ENCODE results near the gene GPX5.
"Not testable (repeated sequence)": the region's sequence is repeated elsewhere in the genome, so short reads cannot be mapped to it uniquely, and the experiment has no call there.

Gene GPX5

DNA sequence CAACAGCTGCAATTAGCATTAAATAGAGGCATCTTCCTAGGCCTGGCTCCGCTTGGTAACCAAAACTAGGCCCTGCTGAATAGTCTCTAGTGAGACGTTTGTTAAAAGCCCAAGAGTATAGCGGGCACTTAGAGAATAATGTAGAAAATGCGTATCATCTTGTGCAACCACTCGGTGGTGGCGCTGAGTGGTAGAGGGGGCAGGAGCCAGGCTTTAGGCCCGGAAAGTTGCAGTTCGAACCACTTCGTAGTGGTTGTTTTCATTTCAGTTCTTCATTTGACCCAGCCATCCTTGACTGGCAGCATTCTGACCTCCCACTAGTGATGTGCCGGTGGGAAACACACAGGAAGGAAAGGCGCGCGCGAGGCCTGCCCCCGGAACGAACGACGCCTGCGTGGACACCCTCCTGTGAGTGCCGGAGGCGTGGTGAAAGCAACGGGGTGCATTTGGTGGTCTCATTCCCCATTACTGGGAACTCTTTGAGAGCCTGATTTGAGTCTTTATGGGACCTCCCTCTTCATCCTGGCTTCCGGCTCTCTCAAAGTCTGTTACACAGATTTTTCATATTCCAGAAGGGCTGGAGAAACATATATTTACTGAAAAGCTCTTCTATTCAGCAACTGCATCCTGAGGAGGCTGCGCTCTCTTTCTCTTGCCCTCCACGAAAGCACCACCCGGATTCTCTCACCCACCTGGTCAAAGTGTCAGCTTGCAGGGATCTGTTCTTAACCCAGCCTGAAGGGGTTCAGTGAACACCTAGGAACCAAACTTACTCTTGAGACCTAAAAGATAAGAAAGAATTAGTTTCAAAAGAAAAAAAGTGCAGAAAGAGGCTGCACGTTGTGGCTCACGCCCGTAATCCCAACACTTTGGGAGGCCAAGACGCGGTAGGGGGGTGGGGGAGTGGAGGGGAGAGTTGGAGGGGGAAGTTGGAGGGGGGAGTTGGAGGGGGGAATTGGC, 18.2 kb downstream of the GPX5 start:
- H3K27me3 ChIP-seq (ENCODE audit: control insufficient read depth, insufficient read depth, low read length) = no peaks in the 10 kb centered on the region
- peak overlapping the region; percentile 54 for H3K4me3 ChIP-seq (ENCODE audit: low read length)
- no peaks in the 10 kb centered on the region for H3K9me3 ChIP-seq (replicated peaks; ENCODE audit: low read length)
- no peaks in the 10 kb centered on the region for H3K4me1 ChIP-seq (ENCODE audit: control insufficient read depth, insufficient read depth, low read length)
- H3K4me2 ChIP-seq (ENCODE audit: low read length) = peak overlapping the region; percentile 56
- H3K9ac ChIP-seq (ENCODE audit: low read depth, low read length) = no peak overlapping the region
- no peaks in the 10 kb centered on the region for H3K36me3 ChIP-seq (ENCODE audit: insufficient read depth, low read length)

DNA sequence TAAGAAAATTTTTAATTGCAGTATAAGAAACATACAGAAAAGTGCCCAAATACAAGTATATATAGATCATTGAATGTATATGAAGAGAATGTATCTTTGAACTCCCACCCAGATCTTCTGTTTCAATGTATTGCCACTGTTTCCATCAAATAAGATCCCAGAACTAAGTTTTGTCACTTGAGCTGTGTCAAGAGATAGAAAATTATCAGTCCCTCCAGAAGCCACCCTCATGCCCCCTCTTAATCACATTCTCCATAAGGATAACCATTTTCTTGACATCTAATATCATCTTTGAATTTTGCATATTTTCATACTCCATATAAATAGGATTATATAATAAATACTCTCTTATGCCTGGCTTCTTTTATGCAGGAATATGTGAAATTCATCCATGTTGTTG, 20.3 kb downstream of the GPX5 start:
- Histone ChIP-seq H3K4me3 (ENCODE audit: low read length) (no peak overlapping the region), H3K4me1 (ENCODE audit: control insufficient read depth, insufficient read depth, low read length) (no peaks in the 10 kb centered on the region), H3K36me3 (ENCODE audit: insufficient read depth, low read length) (no peaks in the 10 kb centered on the region), H3K9ac (ENCODE audit: low read depth, low read length) (no peak overlapping the region), H3K9me3 (replicated peaks; ENCODE audit: low read length) (no peaks in the 10 kb centered on the region), H3K27me3 (ENCODE audit: control insufficient read depth, insufficient read depth, low read length) (no peaks in the 10 kb centered on the region), H3K4me2 (ENCODE audit: low read length) (no peak overlapping the region)

DNA sequence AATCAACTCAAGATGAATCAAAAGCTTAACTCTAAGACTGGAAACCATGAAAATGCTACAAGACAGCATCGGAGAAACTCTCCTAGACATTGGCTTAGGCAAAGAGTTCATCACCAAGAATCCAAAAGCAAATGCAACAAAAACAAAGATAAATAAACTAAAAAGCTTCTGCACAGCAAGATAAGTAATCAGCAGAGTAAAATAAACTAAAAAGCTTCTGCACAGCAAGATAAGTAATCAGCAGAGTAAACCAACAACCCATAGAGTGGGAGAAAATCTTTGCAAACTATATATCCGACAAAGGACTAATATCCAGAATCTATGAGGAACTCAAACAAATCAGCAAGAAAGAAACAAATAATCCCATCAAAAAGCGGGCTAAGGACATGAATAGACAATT, 21.3 kb downstream of the GPX5 start:
- not testable (repeated sequence) for H3K4me2 ChIP-seq (ENCODE audit: low read length); H3K27me3 ChIP-seq (ENCODE audit: control insufficient read depth, insufficient read depth, low read length); H3K4me1 ChIP-seq (ENCODE audit: control insufficient read depth, insufficient read depth, low read length); H3K9me3 ChIP-seq (replicated peaks; ENCODE audit: low read length); H3K4me3 ChIP-seq (ENCODE audit: low read length); H3K36me3 ChIP-seq (ENCODE audit: insufficient read depth, low read length); H3K9ac ChIP-seq (ENCODE audit: low read depth, low read length)

DNA sequence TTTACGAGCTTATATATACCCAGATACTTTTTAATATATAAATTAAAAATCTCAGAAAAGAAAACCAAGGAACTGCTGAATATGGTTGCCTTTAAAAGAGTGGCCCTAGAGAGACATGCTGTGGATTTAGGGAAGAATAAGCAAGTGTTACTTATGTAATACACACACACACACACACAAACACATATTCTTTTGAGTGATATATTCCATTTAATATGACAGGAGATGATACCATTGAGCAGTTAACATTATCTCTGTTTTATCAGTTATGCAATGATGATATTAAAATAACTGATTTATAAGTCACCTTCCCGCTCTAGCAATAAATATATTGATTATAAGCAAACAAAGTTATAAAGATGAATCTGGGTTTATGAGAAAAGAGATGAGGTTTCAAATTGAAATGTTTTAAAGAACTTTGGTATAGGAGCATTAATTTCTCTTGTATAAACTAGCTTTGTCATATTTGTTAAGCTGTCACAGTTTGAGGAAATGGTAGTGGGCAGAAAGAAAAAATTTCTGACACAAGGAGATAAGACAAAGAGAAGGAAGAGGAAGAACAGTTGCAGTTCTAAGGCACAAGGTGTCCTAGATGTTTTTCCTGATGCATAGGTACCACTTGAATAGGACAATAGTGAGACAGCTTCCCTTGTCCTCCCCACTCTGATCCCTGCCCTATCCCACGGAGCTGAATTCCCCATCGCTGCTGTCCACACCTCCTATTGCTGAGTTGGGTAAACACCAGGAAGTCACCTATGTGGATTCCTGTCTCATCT, 26.4 kb downstream of the GPX5 start:
- H3K36me3 ChIP-seq (ENCODE audit: insufficient read depth, low read length) = no peaks in the 10 kb centered on the region
- no peak overlapping the region for H3K9ac ChIP-seq (ENCODE audit: low read depth, low read length)
- no peaks in the 10 kb centered on the region for H3K4me1 ChIP-seq (ENCODE audit: control insufficient read depth, insufficient read depth, low read length)
- no peaks in the 10 kb centered on the region for H3K9me3 ChIP-seq (replicated peaks; ENCODE audit: low read length)
- H3K27me3 ChIP-seq (ENCODE audit: control insufficient read depth, insufficient read depth, low read length) = peaks cover 7% of the 10 kb centered on the region
- no peak overlapping the region for H3K4me2 ChIP-seq (ENCODE audit: low read length)
- H3K4me3 ChIP-seq (ENCODE audit: low read length) = no peak overlapping the region

DNA sequence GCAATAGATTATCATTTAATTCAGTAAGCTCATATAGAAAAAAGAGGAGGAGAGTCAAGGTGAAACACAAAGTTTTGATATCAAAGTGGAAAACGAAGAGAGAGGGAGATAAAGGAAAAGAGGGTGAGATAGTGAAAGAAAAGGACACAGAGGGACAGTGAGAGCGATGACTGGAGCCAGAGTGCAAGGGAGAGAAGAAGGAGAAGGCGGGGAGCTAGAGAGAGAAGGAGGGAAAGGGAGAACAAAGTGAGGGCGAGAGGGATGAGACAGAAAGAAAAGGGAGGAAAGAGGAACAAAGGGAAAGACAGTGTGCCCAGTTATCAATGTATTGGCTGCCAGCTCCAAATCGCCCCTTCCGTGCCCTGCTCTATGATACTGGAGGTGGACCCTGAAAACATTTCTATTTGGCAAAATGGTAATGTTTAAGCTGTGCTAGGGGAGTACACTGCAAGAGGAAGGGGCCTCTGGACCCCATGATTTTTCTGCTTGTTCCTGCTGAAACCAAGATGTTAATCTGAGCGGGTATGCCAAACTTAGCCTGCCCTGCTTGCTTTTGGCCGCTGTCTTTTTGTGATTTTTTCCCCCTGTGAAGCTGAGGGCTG, 27.8 kb downstream of the GPX5 start:
- no peaks in the 10 kb centered on the region for H3K36me3 ChIP-seq (ENCODE audit: insufficient read depth, low read length)
- no peak overlapping the region for H3K4me3 ChIP-seq (ENCODE audit: low read length)
- no peak overlapping the region for H3K9ac ChIP-seq (ENCODE audit: low read depth, low read length)
- H3K9me3 ChIP-seq (replicated peaks; ENCODE audit: low read length) = no peaks in the 10 kb centered on the region
- H3K4me1 ChIP-seq (ENCODE audit: control insufficient read depth, insufficient read depth, low read length) = no peaks in the 10 kb centered on the region
- peaks cover 7% of the 10 kb centered on the region for H3K27me3 ChIP-seq (ENCODE audit: control insufficient read depth, insufficient read depth, low read length)
- no peak overlapping the region for H3K4me2 ChIP-seq (ENCODE audit: low read length)

DNA sequence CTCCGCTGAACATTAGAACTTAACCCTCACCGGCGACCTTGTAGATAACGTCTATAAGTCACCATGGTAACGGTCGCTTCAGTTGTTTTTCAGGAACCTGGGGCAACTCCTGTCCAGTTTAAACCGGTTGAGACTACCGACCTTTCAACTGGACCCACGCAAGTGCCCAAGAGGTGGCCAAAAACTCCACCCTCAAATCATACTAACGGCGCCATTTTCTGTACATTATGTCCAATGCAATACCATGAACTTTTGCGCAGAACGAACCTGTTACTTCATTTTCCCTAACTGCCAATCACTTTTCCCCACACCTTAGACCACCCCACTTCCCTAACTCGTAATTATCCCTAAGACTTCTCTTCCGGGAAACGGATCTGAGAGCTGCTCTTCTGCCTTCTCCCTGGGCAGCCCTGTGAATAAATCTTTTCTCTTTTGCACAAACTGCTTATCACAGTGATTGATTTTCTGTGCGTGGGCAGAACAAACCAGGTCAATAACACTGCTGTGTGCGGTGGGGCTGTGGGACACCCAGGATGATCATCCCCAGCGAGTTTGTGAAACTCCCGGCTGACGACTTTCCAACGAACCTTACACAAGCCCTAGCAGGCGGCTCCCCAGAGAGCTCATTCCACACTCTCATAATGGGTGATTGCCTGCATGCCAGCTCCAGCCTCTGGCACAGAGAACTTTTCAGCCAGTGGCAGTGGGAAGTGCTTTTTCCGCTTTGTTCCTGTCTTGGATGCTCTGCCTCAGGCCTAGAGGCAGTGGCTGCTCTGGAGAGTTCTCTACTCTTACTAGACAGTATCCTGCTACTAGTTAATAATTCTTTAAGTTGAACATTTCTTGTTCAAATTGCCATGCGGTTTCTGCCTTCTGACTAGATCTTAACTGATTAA, 28.6 kb downstream of the GPX5 start:
- Histone ChIP-seq H3K4me3 (ENCODE audit: low read length) (no peak overlapping the region), H3K27me3 (ENCODE audit: control insufficient read depth, insufficient read depth, low read length) (peaks cover 7% of the 10 kb centered on the region), H3K4me2 (ENCODE audit: low read length) (no peak overlapping the region), H3K36me3 (ENCODE audit: insufficient read depth, low read length) (no peaks in the 10 kb centered on the region), H3K9me3 (replicated peaks; ENCODE audit: low read length) (no peaks in the 10 kb centered on the region), H3K9ac (ENCODE audit: low read depth, low read length) (no peak overlapping the region), H3K4me1 (ENCODE audit: control insufficient read depth, insufficient read depth, low read length) (no peaks in the 10 kb centered on the region)

DNA sequence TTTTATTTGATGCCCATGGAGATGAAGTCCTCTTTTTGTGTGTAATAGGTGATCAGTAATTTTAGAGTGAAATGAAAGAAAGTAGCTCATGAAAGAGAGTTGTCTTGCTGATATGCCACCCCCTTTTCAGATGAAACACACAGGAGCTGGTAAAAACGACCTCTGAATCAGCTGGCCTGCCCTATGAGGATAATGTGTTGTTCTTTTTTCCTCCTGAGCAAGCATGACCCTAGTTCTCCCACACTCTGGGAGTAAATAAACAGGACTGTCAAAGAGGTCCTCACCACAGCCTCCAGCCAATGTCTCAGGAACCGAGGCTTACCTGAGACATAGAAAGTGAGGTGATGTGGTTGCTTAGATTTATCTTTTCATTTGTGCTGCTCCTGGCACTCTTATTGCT, 29.5 kb downstream of the GPX5 start:
- Histone ChIP-seq H3K9ac (ENCODE audit: low read depth, low read length) (no peak overlapping the region), H3K27me3 (ENCODE audit: control insufficient read depth, insufficient read depth, low read length) (peaks cover 7% of the 10 kb centered on the region), H3K4me3 (ENCODE audit: low read length) (no peak overlapping the region), H3K4me2 (ENCODE audit: low read length) (no peak overlapping the region), H3K9me3 (replicated peaks; ENCODE audit: low read length) (no peaks in the 10 kb centered on the region), H3K36me3 (ENCODE audit: insufficient read depth, low read length) (no peaks in the 10 kb centered on the region), H3K4me1 (ENCODE audit: control insufficient read depth, insufficient read depth, low read length) (no peaks in the 10 kb centered on the region)

DNA sequence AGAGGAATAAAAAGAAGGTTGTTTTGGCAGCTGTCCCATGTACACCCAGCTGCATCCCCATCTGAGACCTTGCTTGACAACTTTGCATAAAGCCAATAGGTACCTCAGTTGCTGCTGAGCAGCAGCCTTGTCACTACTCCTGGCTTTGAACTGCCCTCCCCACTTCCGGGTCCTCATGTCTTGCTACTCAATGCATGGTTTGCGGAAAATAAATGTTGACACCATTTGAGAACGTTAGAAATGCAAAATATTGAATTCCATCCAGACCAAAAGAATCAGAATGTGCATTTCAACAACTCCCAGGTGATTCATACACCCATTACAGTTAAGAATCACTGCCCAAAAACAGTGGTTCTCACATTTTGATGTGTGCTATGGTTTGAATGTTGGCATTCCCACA, 32.9 kb downstream of the GPX5 start:
- Histone ChIP-seq H3K4me3 (ENCODE audit: low read length) (no peak overlapping the region), H3K4me2 (ENCODE audit: low read length) (no peak overlapping the region), H3K36me3 (ENCODE audit: insufficient read depth, low read length) (no peaks in the 10 kb centered on the region), H3K9me3 (replicated peaks; ENCODE audit: low read length) (no peaks in the 10 kb centered on the region), H3K27me3 (ENCODE audit: control insufficient read depth, insufficient read depth, low read length) (peaks cover 7% of the 10 kb centered on the region), H3K4me1 (ENCODE audit: control insufficient read depth, insufficient read depth, low read length) (no peaks in the 10 kb centered on the region), H3K9ac (ENCODE audit: low read depth, low read length) (no peak overlapping the region)

DNA sequence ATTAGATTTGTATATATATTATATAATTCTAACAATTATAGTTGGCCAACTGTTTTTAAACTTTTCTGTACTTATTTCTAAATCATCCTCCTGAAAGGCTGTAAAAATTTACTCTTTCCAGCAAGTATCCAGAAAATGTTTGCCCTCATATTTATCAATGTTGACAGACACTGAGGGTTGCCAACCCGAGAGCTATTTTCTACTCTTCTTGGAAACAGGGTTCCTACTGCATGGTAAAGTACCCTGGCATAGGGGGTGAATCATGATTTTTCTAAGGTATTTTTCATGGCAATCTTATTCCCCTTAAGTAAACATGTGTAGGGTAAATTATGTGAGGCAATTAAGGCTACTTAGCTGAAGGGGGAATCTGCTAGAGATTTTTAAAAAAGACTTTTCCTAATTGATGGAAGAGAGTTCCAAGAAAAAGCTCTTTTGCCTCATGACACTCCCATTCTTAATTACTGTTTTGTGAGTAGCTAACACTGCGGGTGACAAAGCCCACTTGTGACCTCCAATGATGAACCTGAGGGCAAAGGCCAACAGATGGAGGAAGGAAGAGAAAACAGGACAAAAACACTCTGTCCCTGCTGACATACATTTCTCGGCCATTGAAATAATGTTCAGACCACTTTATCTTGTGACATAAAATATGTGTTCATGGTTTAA, 37.9 kb downstream of the GPX5 start:
- Histone ChIP-seq H3K27me3 (ENCODE audit: control insufficient read depth, insufficient read depth, low read length) (no peaks in the 10 kb centered on the region), H3K36me3 (ENCODE audit: insufficient read depth, low read length) (no peaks in the 10 kb centered on the region), H3K4me3 (ENCODE audit: low read length) (no peak overlapping the region), H3K9me3 (replicated peaks; ENCODE audit: low read length) (no peaks in the 10 kb centered on the region), H3K9ac (ENCODE audit: low read depth, low read length) (no peak overlapping the region), H3K4me1 (ENCODE audit: control insufficient read depth, insufficient read depth, low read length) (no peaks in the 10 kb centered on the region), H3K4me2 (ENCODE audit: low read length) (no peak overlapping the region)

DNA sequence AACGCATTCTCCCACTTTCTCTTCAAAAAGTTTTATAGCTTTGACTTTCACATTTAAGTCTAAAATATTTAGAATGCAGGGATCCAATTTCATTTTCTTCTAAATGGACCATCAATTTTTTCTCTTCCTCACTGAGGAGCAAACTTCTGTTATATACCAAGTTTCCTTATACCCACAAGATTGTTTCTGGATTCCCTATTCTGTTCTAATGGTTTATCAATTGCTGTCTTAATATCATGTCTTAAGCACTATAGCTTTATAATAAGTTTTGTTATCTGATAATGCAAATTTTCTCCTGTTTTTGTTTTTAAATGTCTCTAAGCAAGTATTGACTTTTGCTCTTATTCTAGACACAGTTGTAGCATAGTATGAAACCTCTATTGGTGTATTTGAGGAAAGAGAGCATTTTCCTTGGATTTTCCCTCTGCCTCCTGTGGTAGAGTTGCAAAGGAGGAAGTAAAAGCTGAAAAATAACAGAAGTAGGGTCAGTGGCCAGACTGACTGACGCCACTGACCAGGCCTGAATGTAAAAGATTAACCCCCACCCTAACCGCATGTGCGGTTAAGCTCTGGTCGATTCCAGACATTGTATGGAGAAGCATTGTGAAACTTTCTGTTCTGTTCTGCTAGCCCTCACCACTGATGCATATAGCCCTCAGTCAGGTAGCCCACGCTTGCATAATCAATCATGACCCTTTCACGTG, 40.3 kb downstream of the GPX5 start:
- Histone ChIP-seq H3K4me1 (ENCODE audit: control insufficient read depth, insufficient read depth, low read length) (no peaks in the 10 kb centered on the region), H3K4me2 (ENCODE audit: low read length) (no peak overlapping the region), H3K36me3 (ENCODE audit: insufficient read depth, low read length) (no peaks in the 10 kb centered on the region), H3K9ac (ENCODE audit: low read depth, low read length) (no peak overlapping the region), H3K9me3 (replicated peaks; ENCODE audit: low read length) (no peaks in the 10 kb centered on the region), H3K27me3 (ENCODE audit: control insufficient read depth, insufficient read depth, low read length) (no peaks in the 10 kb centered on the region), H3K4me3 (ENCODE audit: low read length) (no peak overlapping the region)
